Prostate gland (tissue), 2 donors: ENCODE data around the gene TRMU. TPM values are rescaled to one million over a fixed set of nuclear protein-coding genes. Genes with fewer than 3 reads are reported as not detected.

Source experiments
- DNase-seq: peaks from one replicate; pipeline ENCODE4 v3.0.0-alpha.2; 2019; ENCODE audit warnings: low spot score
- H3K27ac ChIP-seq, 2 donors: fragments of 200-600 bp; sonication (generic); 2 replicates each; pipeline ENCODE4 v1.5.1; 2017 to 2019
- H3K27me3 ChIP-seq: fragments of 200-600 bp; sonication (generic); replicated peaks from 2 replicates; pipeline ENCODE4 v1.5.1; 2019; ENCODE audit not compliant: insufficient read depth
- H3K36me3 ChIP-seq, 2 donors: fragments of 200-600 bp; sonication (generic); 1 replicate in 1 of 2; 2 replicates in 1 of 2; pipeline versions ENCODE4 v1.5.1 to v1.8.1; 2017 to 2019
- H3K4me1 ChIP-seq: fragments of 200-600 bp; sonication (generic); replicated peaks from 2 replicates; pipeline ENCODE4 v1.5.1; 2019
- H3K4me3 ChIP-seq, 2 donors: fragments of 200-600 bp; sonication (generic); 2 replicates each; pipeline ENCODE4 v1.5.1; 2017 to 2019
- H3K9me3 ChIP-seq: fragments of 200-600 bp; sonication (generic); 2 replicates; pipeline ENCODE4 v1.5.1; 2017
- POLR2A ChIP-seq: fragments of 450-650 bp; IDR thresholded peaks from one replicate; pipeline ENCODE4 v1.6.1; 2016; ENCODE audit warnings: antibody characterized with exemption, mild to moderate bottlenecking
- POLR2AphosphoS5 ChIP-seq: sonication (generic); formaldehyde crosslinking; IDR thresholded peaks from one replicate; pipeline ENCODE4 v1.6.1; 2017; ENCODE audit warnings: antibody characterized with exemption
- WGBS: methylation state at CpG from one replicate; pipeline ENCODE4 v1.1.5; 2018; 5-methylcytosine and 5-hydroxymethylcytosine counted together
- intact Hi-C: fragments of 100-400 bp; cut with DNase I; formaldehyde crosslinking; loops from one replicate; pipeline ENCODE4 v1.14.2; 2022
- total RNA-seq, 2 donors: library from RNA; depleted of rRNA; stranded (reverse); fragments of >200 nt; gene quantifications; one replicate each; pipeline ENCODE4 v1.1.0, GENCODE V29; 2016
- TF ChIP-seq, protein P1 (sequence below), 4 experiments: fragments of 200-600 bp in 2 of 4; fragments of 450-650 bp in 2 of 4; sonication (generic) in 2 of 4; IDR thresholded peaks; 1 replicate in 3 of 4; 2 replicates in 1 of 4; pipeline ENCODE4 v1.5.1; 2016 to 2019; ENCODE audit warnings: antibody characterized with exemption in 4 of 4, mild to moderate bottlenecking in 2 of 4, moderate library complexity in 2 of 4

TRMU gene
- total RNA-seq, 2 donors from 2014 or later: 35.1 to 52.9 TPM

DNA sequence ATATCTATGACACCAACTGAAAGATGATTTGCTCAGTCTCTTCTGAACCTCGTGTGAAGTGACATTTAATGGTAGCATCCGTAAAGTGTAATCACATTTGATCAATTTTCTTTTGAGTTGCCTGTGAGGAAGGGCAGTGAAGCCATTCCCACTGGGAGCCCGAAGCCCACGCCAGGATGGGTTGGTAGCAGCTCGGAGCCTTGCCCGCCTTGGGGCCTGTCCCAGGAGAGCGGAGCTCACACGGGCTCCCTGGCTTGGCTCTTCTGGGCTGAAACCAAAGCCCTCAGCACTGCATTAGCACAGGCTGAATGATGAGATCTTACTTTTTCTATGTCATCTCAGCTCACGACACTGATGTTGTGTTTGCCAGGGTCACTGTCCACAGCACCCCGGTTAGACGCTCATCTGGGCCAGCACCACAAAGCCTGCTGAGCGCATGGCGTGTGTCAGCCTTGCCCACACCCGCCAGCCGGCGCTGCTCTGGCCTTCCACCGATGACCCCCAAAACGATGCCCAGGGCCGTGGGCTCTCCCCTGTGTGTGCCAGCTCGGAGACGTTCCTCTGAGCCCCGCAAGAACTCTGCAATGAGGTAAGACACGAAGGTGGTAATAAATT, 9.3 kb upstream of the TRMU start:
- no peak for DNase-seq
- H3K27me3 ChIP-seq: no peaks in the 10 kb centered on the region
- intact Hi-C loops: no loop called here
- no peaks in the 10 kb centered on the region for H3K4me1 ChIP-seq
- 96% methylated on average over 21 of the region's 23 CpGs for WGBS
- no peaks in the 10 kb centered on the region for H3K36me3 ChIP-seq
- no peaks in the 10 kb centered on the region for H3K9me3 ChIP-seq
- TF ChIP-seq POLR2AphosphoS5: no peak
- TF ChIP-seq, protein P1, sequence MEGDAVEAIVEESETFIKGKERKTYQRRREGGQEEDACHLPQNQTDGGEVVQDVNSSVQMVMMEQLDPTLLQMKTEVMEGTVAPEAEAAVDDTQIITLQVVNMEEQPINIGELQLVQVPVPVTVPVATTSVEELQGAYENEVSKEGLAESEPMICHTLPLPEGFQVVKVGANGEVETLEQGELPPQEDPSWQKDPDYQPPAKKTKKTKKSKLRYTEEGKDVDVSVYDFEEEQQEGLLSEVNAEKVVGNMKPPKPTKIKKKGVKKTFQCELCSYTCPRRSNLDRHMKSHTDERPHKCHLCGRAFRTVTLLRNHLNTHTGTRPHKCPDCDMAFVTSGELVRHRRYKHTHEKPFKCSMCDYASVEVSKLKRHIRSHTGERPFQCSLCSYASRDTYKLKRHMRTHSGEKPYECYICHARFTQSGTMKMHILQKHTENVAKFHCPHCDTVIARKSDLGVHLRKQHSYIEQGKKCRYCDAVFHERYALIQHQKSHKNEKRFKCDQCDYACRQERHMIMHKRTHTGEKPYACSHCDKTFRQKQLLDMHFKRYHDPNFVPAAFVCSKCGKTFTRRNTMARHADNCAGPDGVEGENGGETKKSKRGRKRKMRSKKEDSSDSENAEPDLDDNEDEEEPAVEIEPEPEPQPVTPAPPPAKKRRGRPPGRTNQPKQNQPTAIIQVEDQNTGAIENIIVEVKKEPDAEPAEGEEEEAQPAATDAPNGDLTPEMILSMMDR (IDR thresholded peaks at IDR 0.05): no peak
- no peak for TF ChIP-seq POLR2A
- H3K4me3 ChIP-seq: no peak overlapping the region
- no peak overlapping the region for H3K27ac ChIP-seq

DNA sequence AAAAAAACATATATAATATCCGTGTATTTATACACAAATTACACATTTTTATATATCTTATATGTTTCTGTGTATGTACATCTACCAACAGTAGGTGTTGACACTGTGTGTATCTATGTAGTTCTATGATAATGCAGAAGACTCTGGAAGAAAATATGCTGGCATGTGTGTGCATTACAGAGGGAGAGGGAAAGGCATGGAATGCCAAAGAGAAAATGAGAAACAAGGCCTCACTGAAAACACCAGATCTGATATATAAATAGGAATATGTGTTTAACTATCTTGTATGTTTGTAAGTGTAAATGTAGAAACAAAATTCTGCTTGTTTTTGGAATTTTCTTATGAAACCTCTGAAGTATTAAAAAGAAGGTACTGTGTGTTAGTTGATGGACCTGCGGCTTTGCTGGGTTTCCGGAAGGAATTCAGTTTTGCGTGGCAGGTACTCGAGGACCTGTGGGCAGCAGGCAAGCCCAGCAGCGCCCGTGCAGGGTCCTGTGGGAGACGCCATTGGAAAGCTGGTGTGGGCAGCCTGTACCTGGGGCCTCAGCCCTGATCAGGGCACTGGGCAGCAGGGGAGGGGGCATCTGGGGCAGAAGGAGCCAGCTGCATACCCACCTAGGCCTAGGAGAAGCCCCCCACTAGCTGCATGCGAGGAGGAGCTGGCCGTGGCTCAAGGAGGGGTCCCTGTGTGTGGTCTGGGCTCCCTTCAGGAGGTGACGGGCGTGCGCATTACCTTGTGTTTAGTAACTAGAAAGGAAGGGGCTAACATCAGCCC, 7.6 kb upstream of the TRMU start:
- intact Hi-C loops: no loop called here
- Histone ChIP-seq H3K36me3 (no peaks in the 10 kb centered on the region), H3K4me1 (no peaks in the 10 kb centered on the region), H3K9me3 (no peaks in the 10 kb centered on the region), H3K27ac (no peak overlapping the region), H3K4me3 (no peak overlapping the region), H3K27me3 (no peaks in the 10 kb centered on the region)
- no peak for DNase-seq
- TF ChIP-seq, protein P1 (IDR thresholded peaks at IDR 0.05): no peak
- TF ChIP-seq POLR2AphosphoS5: no peak
- no peak for TF ChIP-seq POLR2A
- 94% methylated on average over 13 of the region's 13 CpGs for WGBS

DNA sequence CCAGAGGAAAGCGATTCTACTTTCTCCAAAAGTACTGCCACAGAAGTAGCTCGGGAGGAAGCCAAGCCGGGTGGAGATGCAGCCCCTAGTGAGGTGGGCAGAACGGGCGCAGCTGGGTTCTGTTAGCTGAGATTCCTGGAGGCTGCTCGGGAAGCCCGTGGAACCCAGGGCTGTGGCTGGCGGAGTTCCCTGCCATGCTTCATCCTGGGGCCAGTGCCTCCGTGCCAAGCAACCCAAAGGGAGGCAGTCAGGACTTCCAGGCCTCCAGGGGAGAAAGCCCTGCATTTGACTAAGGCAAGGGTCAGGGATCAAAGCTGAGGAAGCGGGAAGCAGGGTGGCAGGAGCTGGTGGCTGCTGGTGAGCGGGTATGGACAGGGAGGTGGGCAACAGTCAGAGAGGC, 6.7 kb upstream of the TRMU start:
- no peak for DNase-seq
- intact Hi-C loops: no loop called here
- Histone ChIP-seq H3K4me1 (no peaks in the 10 kb centered on the region), H3K4me3 (no peak overlapping the region), H3K27ac (no peak overlapping the region), H3K9me3 (no peaks in the 10 kb centered on the region), H3K36me3 (no peaks in the 10 kb centered on the region), H3K27me3 (no peaks in the 10 kb centered on the region)
- WGBS: 92% methylated on average over 11 of the region's 11 CpGs
- no peak for TF ChIP-seq POLR2A
- TF ChIP-seq, protein P1 (IDR thresholded peaks at IDR 0.05): no peak
- no peak for TF ChIP-seq POLR2AphosphoS5

DNA sequence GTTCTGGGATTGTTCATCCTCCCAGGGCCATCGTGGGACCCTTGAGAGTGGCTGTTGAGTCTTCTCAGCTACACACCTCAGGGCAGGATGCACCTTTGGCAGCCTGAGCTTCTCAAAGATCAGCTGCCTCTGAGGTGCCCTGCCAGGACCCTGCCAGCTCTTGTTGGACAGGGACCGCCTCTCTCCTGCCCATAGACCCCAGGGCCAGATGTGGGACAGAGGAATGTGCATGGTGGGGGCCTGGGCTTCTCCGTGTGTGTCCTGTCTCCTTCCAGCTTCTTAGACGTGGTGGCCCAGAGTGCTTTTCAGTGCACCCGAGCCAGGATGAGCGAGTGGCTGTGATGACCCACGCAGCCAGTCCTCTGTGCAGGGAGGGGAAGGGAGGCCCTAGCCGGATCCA, 5.9 kb upstream of the TRMU start:
- Histone ChIP-seq H3K36me3 (no peaks in the 10 kb centered on the region), H3K9me3 (no peaks in the 10 kb centered on the region), H3K4me1 (no peaks in the 10 kb centered on the region), H3K4me3 (no peak overlapping the region), H3K27ac (no peak overlapping the region), H3K27me3 (no peaks in the 10 kb centered on the region)
- 93% methylated on average over 8 of the region's 8 CpGs for WGBS
- intact Hi-C loops: no loop called here
- no peak for DNase-seq
- TF ChIP-seq POLR2AphosphoS5 (no peak), POLR2A (no peak)
- TF ChIP-seq, protein P1 (IDR thresholded peaks at IDR 0.05): no peak

DNA sequence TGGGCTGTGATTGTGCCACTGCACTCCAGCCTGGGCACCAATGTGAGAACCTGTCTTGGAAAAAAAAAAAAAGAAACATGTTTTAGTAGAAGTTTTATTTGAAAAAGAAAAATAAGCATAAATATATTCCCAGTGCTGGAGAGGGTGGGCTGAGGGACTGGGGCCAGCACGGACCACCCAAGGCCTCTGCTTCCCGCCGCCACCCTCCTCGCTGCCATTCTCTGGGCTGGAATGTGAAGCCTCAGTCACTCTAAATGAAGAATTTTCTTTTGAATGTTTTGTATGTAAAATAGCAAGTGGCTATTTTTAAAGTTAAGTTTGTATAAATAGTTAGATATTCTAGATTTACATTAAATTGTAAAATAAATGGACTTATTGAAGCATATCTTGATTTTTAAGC, 5.1 kb upstream of the TRMU start:
- Histone ChIP-seq H3K9me3 (no peaks in the 10 kb centered on the region), H3K4me1 (no peaks in the 10 kb centered on the region), H3K36me3 (no peaks in the 10 kb centered on the region), H3K27ac (no peak overlapping the region), H3K4me3 (no peak overlapping the region), H3K27me3 (no peaks in the 10 kb centered on the region)
- no peak for DNase-seq
- intact Hi-C loops: no loop called here
- WGBS: 96% methylated on average over 4 of the region's 4 CpGs
- TF ChIP-seq POLR2A (no peak), POLR2AphosphoS5 (no peak)
- TF ChIP-seq, protein P1 (IDR thresholded peaks at IDR 0.05): no peak
